Progenitor cell of endocrine pancreas (in vitro differentiated cells): ENCODE measurements around the gene MRPL23. TPM values are rescaled to one million over a fixed set of nuclear protein-coding genes. Genes with fewer than 3 reads are reported as not detected.

ENCODE experiments used
- DNase-seq: peaks from one replicate; pipeline ENCODE4 v3.0.0; 2021; ENCODE audit warnings: low spot score; ENCODE audit not compliant: unreplicated experiment
- H3K27ac Mint-ChIP-seq: 2 replicates; pipeline ENCODE4 v1.8.0; 2021; ENCODE audit warnings: mild to moderate bottlenecking, moderate library complexity, mixed read lengths
- H3K27me3 Mint-ChIP-seq: 2 replicates; pipeline ENCODE4 v1.8.0; 2021; ENCODE audit warnings: mixed read lengths
- H3K36me3 Mint-ChIP-seq: 2 replicates; pipeline ENCODE4 v1.8.0; 2022; ENCODE audit warnings: mixed read lengths; ENCODE audit not compliant: insufficient read depth
- H3K4me1 Mint-ChIP-seq: 2 replicates; pipeline ENCODE4 v1.8.0; 2021; ENCODE audit warnings: low read depth, mixed read lengths
- H3K4me3 Mint-ChIP-seq: 2 replicates; pipeline ENCODE4 v1.8.0; 2021; ENCODE audit warnings: low read depth, mild to moderate bottlenecking, moderate library complexity, mixed read lengths
- H3K9me3 Mint-ChIP-seq: 2 replicates; pipeline ENCODE4 v1.8.0; 2021; ENCODE audit warnings: low read depth, mixed read lengths
- CTCF ChIP-seq: fragments of 200-600 bp; sonication (generic); IDR thresholded peaks from one replicate; pipeline ENCODE4 v1.5.0; 2021; ENCODE audit warnings: antibody characterized with exemption, mild to moderate bottlenecking; ENCODE audit not compliant: unreplicated experiment
- total RNA-seq: library from RNA; stranded (reverse); gene quantifications from 2 replicates; pipeline ENCODE4 v1.2.1, GENCODE V29; 2021

Gene MRPL23
- total RNA-seq, 1 donor from 2014 or later: 38.1 TPM

GRCh38 chr11:1922481-1923081 lies 24.6 kb upstream of the MRPL23 start:
- no peak overlapping the region for H3K4me3 Mint-ChIP-seq
- H3K36me3 Mint-ChIP-seq: no peaks in the 10 kb centered on the region
- DNase-seq: no peak
- no peaks in the 10 kb centered on the region for H3K9me3 Mint-ChIP-seq
- TF ChIP-seq CTCF: no peak
- no peak overlapping the region for H3K27ac Mint-ChIP-seq
- H3K27me3 Mint-ChIP-seq: peaks cover 17% of the 10 kb centered on the region
- H3K4me1 Mint-ChIP-seq: no peaks in the 10 kb centered on the region

GRCh38 chr11:1923201-1923956 lies 23.8 kb upstream of the MRPL23 start:
- H3K4me1 Mint-ChIP-seq: no peaks in the 10 kb centered on the region
- H3K27ac Mint-ChIP-seq: no peak overlapping the region
- peaks cover 17% of the 10 kb centered on the region for H3K27me3 Mint-ChIP-seq
- no peak for TF ChIP-seq CTCF
- no peaks in the 10 kb centered on the region for H3K36me3 Mint-ChIP-seq
- DNase-seq: no peak
- no peaks in the 10 kb centered on the region for H3K9me3 Mint-ChIP-seq
- H3K4me3 Mint-ChIP-seq: no peak overlapping the region

- Mint-ChIP-seq H3K9me3 (no peaks in the 10 kb centered on the region), H3K4me3 (no peak overlapping the region), H3K27me3 (peaks cover 17% of the 10 kb centered on the region), H3K36me3 (no peaks in the 10 kb centered on the region), H3K4me1 (no peaks in the 10 kb centered on the region), H3K27ac (no peak overlapping the region)
- TF ChIP-seq CTCF: no peak
- DNase-seq: no peak
Observed at GRCh38 chr11:1924181-1924580, 23.0 kb upstream of the MRPL23 start.

GRCh38 chr11:1924646-1925372 lies 22.3 kb upstream of the MRPL23 start:
- Mint-ChIP-seq H3K4me3 (no peak overlapping the region), H3K27me3 (peaks cover 17% of the 10 kb centered on the region), H3K4me1 (no peaks in the 10 kb centered on the region), H3K9me3 (no peaks in the 10 kb centered on the region), H3K27ac (no peak overlapping the region), H3K36me3 (no peaks in the 10 kb centered on the region)
- no peak for DNase-seq
- TF ChIP-seq CTCF: no peak

GRCh38 chr11:1925373-1926155 lies 21.6 kb upstream of the MRPL23 start:
- TF ChIP-seq CTCF: no peak
- H3K36me3 Mint-ChIP-seq: no peaks in the 10 kb centered on the region
- no peak overlapping the region for H3K4me3 Mint-ChIP-seq
- peaks cover 20% of the 10 kb centered on the region for H3K27me3 Mint-ChIP-seq
- H3K4me1 Mint-ChIP-seq: no peaks in the 10 kb centered on the region
- H3K9me3 Mint-ChIP-seq: no peaks in the 10 kb centered on the region
- DNase-seq: no peak
- no peak overlapping the region for H3K27ac Mint-ChIP-seq
